NB4 (cell line): Measurements from ENCODE around the gene RPL18.

Experiments used
- CTCF ChIP-seq: IDR thresholded peaks from one replicate; pipeline ENCODE4 v1.5.1; 2012; ENCODE audit warnings: low read depth, low read length
- MYC ChIP-seq: IDR thresholded peaks from 2 replicates; pipeline ENCODE4 v1.6.1; 2011; ENCODE audit warnings: low read depth, low read length
- POLR2A ChIP-seq: IDR thresholded peaks from 2 replicates; pipeline ENCODE4 v1.6.1; 2011; ENCODE audit warnings: mild to moderate bottlenecking; ENCODE audit not compliant: insufficient read length; ENCODE audit errors: extremely low read depth

- no peak for TF ChIP-seq MYC
- TF ChIP-seq CTCF: no peak
- TF ChIP-seq POLR2A: no peak
Observed at GRCh38 chr19:48638831-48639381, 19.9 kb upstream of the RPL18 start.
